IMR-90 (cell line): ENCODE data around the gene ARHGAP28.

Experiments
- BHLHE40 ChIP-seq: fragments of 150-350 bp; IDR thresholded peaks from 2 replicates; pipeline ENCODE4 v1.6.1; 2016; ENCODE audit warnings: mild to moderate bottlenecking, low read depth, low read length
- CEBPB ChIP-seq: IDR thresholded peaks from 2 replicates; pipeline ENCODE4 v1.6.1; 2012; ENCODE audit warnings: low read depth, low read length, improper control_type of control experiment
- CHD1 ChIP-seq: IDR thresholded peaks from 2 replicates; pipeline ENCODE4 v1.6.1; 2012; ENCODE audit warnings: low read depth, low read length, improper control_type of control experiment
- CTCF ChIP-seq: conservative IDR thresholded peaks from 2 replicates; pipeline ENCODE4 v1.5.1; 2012; ENCODE audit warnings: mild to moderate bottlenecking, low read depth, low read length, improper control_type of control experiment
- ELK1 ChIP-seq: fragments of 150-350 bp; IDR thresholded peaks from 2 replicates; pipeline ENCODE4 v1.6.1; 2016; ENCODE audit warnings: low read depth, mild to moderate bottlenecking, low read length, moderate library complexity, borderline replicate concordance
- FOS ChIP-seq: fragments of 150-350 bp; IDR thresholded peaks from 2 replicates; pipeline ENCODE4 v1.6.1; 2016; ENCODE audit warnings: low read depth, low read length
- MAZ ChIP-seq: IDR thresholded peaks from 2 replicates; pipeline ENCODE4 v1.6.1; 2012; ENCODE audit warnings: low read depth, mild to moderate bottlenecking, low read length, improper control_type of control experiment, moderate library complexity, borderline replicate concordance
- MXI1 ChIP-seq: IDR thresholded peaks from 2 replicates; pipeline ENCODE4 v1.6.1; 2012; ENCODE audit warnings: low read depth, mild to moderate bottlenecking, low read length, moderate library complexity, borderline replicate concordance
- NFE2L2 ChIP-seq: fragments of 150-350 bp; IDR thresholded peaks from 2 replicates; pipeline ENCODE4 v1.6.1; 2016; ENCODE audit warnings: low read depth, mild to moderate bottlenecking, low read length
- POLR2A ChIP-seq: IDR thresholded peaks from 2 replicates; pipeline ENCODE4 v1.6.1; 2012; ENCODE audit warnings: mild to moderate bottlenecking, low read depth, low read length
- RAD21 ChIP-seq: IDR thresholded peaks from 2 replicates; pipeline ENCODE4 v1.6.1; 2012; ENCODE audit warnings: low read length, improper control_type of control experiment
- RCOR1 ChIP-seq: IDR thresholded peaks from 2 replicates; pipeline ENCODE4 v1.6.1; 2012; ENCODE audit warnings: mild to moderate bottlenecking, low read length, improper control_type of control experiment; ENCODE audit not compliant: insufficient replicate concordance
- RFX5 ChIP-seq: IDR thresholded peaks from 2 replicates; pipeline ENCODE4 v1.8.0; 2012; ENCODE audit warnings: low read depth, mild to moderate bottlenecking, low read length, moderate library complexity
- SMC3 ChIP-seq: fragments of 150-350 bp; IDR thresholded peaks from 2 replicates; pipeline ENCODE4 v1.6.1; 2016; ENCODE audit warnings: low read depth, mild to moderate bottlenecking, antibody characterized with exemption, low read length, moderate library complexity

GRCh38 chr18:6732952-6733351 is 3.4 kb downstream of the ARHGAP28 start:
- no peak for TF ChIP-seq CTCF
- TF ChIP-seq FOS, result no peak
- no peak for TF ChIP-seq SMC3
- no peak for TF ChIP-seq POLR2A
- TF ChIP-seq RAD21, result no peak
- TF ChIP-seq RFX5, result no peak
- TF ChIP-seq BHLHE40, result no peak
- TF ChIP-seq CHD1, result no peak
- TF ChIP-seq MAZ, result no peak
- no peak for TF ChIP-seq MXI1
- TF ChIP-seq RCOR1, result no peak
- no peak for TF ChIP-seq ELK1
- TF ChIP-seq NFE2L2, result no peak
- no peak for TF ChIP-seq CEBPB
